ENCODE data around the gene KCNQ1.
A peak's percentile ranks its signal among the peaks of the same experiment; 100 is the strongest.

KCNQ1 gene

DNA sequence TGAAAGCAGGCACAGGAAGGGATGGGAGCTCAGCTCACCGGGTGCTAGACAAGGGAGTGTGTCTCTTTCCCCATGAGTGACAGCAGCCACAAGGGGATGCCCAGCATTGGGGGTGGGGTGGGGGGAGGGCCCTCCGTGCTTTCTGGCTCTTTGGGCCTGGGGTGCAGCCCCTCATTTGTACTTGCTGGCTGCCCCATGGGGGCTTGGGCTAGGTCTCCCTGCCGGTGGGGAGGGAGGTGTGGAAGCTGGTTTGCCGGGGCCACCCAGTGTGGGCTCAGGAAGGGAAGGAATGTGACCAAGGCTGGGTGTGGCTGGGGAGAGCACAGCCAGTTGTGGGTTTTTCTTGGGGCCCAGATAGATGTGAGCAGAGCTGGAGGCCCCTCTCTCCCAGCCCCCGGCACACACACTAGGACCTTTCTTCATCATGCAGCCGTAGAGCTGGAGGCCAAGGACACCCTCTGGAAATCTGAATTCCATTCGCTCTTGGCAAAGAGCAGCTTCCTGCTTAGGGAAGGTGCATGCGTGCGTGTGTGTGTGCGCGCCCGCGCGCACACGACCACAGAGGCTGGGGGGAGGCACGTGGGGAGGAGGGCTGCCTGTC is 229.2 kb downstream of the KCNQ1 start:
- no peak for FAIRE-seq
- DNase-seq (ENCODE audit: insufficient read length, low spot score) = no peak

DNA sequence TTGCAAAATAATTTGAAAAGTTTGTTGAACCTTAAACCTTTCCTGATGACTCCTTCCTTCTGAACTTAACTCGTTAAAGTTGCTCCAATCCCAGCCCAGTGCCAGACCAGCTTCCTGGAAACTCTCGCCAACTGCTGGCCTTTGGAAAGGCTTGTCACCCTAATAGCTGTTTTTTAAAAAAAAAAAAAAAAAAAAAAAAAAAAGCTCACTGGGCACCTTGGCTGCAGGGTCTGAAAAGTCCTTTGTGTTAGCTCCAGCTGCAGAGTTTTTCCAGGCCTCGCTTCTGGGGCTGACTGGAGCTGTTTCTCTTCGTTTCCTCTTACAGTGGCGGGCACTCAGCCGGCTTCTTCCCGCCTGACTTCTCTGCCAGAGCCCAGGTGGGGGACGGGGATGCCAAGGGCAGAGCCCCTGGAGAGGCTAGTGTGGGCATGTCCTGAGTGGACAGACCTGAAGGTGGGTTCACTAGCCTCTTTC is 229.9 kb downstream of the KCNQ1 start:
- no peak for DNase-seq (ENCODE audit: insufficient read length, low spot score)
- no peak for FAIRE-seq

DNA sequence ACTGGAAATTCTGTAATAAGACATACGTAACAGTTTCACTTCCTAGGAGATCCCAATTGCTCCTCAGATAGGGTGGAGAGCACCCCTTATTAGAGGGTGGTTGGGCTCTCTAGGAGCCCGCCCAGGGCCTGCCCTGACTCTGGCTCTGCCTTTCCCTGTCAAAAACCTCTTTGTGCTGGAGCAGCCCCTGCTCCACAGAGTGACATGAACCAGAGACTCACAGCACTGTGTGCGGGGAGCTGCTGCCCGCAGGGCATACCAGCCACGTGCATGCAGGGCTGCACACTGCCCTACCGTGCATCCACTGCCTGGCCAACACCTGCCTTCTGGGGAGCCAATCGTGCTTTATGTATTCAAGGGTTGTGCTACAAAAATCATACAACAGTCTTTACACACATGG is 230.7 kb downstream of the KCNQ1 start:
- FAIRE-seq = no peak

DNA sequence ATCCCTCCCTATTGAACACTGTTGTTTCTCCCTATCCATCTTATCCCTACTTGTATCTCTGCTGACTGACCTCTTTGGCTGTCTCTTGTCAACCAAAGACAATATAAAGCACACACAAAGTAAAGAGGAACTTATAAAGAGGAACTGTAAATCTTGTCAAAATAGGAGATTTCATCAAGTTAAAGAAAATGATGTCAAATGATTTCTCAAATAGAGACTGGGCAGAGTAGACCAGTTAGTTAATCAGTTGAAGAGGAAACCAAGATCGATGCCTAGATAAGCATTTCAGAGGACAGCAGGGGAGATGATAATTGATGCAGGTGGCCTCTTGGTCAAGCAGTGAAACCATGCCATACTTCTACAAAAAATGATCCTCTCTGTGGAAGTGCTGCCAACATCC is 232.3 kb downstream of the KCNQ1 start:
- DNase-seq (ENCODE audit: insufficient read length, low spot score) (no peak), FAIRE-seq (no peak)

More for the DNA sequence above, 230.7 kb downstream of the KCNQ1 start:
- no peak for DNase-seq (ENCODE audit: insufficient read length, low spot score)

DNA sequence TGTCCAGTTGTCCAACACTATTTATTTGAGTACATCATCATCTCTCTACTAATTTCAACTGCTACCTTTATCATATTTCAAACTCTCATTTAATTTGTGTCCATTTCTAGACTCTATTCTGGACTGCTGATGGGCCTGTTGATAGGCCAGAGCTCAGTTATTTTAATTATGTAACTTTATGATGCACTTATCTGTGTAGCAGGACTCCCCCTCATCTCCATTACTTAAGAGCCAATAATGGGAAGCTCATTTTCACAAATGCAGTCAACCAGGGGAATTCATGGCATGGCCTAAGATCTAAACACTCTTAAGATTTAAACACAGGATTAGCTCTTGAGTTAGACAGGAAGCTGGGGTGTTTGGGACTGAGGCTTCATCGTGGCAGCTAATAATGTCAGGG is 233.6 kb downstream of the KCNQ1 start:
- DNase-seq (ENCODE audit: insufficient read length, low spot score) (no peak), FAIRE-seq (no peak)

DNA sequence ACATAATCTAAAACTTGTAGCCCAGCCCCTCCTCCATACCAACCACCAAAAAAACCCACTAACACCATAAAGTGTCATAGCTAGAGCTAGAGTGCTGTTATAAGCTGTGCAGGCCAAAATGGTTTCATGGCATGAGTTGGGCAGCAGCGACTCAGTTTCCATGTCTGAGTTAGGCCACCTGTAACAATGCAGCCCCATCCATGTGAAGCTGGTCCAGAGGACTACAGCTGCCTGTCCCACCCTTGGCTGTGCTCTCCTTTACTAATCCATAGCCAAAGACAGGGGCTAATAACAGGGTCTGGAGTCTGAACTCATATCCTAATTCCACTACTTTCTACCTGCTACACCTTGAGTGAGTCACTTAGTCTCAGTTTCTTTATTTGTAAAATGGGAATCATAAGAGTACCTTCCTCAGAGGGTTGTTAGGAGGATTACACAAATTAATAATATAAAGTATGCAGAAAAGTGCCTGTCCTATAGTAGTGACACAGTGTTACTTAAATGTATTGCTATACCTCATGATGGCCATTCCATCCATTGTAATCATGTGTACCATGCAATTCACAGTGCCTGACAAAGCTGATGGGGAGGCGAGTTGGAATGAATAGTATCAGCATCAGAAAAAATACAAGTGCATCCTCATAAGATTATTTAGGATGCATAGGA is 234.3 kb downstream of the KCNQ1 start:
- no peak for FAIRE-seq
- no peak for DNase-seq (ENCODE audit: insufficient read length, low spot score)

DNA sequence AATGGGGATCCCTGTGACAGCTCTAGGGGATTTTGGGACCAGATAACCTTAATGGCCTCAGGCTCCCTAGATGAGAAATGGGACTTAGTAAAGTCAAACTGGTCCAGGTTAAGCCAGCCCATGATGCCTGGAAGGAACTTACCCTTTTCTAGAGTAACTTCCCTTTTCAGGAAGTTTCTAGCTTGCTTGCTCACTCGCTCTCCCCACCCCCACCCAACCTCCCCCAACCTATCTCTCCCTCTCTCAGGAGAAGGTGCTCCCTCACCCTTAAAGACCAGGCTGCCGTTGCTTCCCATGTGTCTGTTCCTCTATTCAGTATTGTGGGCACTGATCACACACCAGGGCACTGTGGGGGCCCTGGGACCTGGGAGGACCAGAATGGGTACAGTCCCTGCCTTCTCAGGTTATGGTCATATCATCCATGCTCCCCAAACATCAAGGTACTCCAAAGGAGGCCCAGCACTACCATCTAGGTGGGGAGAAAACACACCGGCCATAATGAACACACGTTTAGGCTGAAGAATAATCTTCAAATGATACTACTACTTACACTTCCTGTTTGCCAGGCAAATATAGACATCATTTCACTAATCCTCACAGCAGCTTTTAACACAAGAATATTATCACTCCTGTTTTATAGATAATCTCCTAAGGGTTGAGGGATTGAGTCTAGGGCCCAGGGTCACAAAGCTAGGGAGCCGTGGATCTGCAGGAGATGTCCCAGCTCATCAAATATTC is 236.8 kb downstream of the KCNQ1 start:
- FAIRE-seq (no peak), DNase-seq (ENCODE audit: insufficient read length, low spot score) (no peak)

DNA sequence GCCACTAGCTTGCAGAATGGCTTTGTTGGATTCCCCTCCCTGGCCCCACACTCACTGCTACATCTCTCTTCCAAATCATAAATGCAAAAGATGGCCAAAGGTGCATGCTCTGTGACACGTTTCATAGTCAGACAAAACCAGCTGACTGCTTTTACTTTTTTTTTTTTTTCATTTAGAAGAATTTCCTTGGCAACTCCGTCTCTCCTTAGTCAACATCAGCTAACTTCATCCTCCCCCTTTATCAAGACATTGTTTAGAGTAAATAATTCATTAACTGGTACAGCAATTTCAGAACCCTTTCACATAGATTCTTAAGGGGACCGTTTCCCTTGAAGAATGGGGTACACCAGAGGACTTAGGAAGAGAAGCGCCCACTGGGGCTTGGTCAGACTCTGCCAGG is 239.0 kb downstream of the KCNQ1 start:
- FAIRE-seq (no peak), DNase-seq (ENCODE audit: insufficient read length, low spot score) (no peak)

DNA sequence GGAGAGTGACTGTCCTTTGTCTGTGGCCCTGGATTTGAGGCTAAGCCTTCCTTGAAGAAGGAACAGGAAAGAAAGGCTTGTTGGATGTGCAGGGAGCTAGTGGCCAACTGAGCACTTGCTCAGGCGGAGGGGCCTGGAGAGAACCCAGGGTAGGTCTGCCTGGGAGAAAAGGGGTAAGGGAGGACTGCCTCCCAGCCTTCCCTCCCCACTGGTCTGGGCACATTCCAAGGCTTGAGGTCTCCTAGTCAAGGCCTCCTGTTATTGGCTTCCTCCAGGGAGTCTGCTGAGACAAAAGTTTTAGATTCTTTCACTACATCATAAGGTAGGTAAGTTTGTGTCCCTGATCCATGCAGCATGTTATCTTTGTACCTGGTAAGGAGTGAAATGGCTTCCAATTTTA is 239.8 kb downstream of the KCNQ1 start:
- DNase-seq (ENCODE audit: insufficient read length, low spot score) (no peak), FAIRE-seq (no peak)

DNA sequence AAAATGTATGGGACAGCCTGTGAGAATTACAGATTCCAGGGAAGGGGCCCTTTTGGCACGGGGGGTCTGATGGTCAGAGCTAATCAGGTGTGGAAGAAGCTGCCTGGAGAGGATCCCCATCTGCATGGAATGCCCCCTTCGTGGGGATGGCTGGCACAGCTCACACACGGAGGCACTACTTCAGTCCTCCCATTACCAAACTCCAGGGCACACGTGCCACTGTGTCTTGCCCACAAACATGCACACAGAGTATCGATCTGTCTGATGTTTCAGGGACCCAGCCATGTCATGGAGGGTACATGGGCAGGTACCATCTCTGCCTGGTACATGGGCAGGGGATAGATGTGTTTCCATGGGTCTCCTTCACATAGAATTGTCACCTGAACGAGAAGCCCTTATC is 240.2 kb downstream of the KCNQ1 start:
- peak; percentile 9 for FAIRE-seq
- no peak for DNase-seq (ENCODE audit: insufficient read length, low spot score)

DNA sequence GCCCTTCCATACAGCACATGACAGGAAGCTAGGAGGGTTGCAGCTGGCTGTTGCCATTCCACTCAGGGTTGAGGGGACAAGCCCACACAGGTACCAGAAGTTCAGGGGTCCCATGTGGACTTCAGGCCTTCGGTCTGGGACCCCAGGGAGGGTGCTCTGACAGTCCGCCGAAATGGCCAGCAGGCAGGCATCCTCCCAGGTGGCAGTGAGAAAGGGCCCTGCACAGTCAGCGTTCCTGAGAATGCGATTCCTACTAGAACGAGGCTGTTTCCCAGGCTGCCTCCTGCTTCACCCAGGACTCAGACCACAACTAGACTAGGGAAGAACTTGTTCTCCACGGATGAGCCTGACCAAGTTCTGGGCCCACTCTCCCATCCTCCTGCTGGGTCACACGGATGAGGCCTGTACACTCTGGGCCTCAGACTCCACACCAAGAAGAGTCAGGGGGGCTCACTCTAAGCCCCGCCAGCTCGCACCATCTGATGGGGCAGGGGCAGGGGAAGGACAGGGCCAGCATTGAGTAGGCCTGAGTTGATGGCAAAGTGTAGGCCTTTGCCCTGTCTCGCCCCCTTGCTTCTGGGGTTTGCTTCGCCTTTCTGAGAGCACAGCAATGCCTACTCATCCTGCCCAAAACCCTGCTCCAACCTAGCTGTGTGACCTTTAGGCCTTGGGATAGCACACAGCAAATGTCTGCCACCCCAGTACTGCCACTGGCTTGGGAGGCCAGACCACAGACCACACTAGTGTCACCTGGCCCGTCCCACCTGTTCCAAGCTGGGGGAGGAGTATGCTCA is 241.0 kb downstream of the KCNQ1 start:
- FAIRE-seq (no peak), DNase-seq (ENCODE audit: insufficient read length, low spot score) (no peak)

DNA sequence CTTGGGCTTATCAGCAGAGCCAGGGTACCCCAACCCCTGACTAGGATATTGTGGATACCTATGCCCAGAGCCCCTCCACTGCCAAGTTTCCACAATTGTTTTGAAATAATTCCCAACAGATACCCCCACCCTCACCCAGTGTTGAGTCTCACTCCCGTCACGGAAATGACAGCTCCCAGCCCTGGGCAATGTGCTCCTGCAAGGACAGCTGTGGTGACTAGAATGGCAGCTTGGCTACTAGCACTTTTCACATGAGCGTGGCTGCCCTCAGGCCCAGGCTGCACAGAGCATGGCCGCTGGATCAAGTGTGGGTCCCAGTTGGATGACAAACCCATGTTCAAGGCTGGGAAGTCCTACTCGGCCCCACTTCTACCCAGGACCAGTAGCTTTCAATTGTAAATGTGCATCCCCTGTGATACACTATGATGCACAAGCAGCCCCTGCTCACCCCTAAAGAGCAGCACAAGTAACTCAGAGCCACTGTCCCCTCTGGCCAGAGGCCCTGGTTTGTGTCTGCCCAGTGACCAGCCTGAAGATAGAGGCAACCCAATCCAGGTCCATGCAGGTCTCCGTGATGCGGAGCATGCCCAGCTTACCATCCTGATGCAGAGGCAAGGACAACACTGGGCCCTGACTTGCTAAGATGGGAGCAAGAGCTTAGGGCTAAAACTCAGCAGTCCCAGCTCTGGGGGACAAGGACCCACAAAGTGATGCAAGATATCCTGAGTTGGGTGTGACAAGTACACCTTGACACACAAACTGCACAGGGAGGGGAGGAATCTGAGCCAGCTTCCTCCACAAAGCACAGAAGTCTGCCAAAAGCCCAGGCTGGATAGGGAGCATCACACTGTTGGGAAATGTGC is 241.8 kb downstream of the KCNQ1 start:
- no peak for FAIRE-seq
- DNase-seq (ENCODE audit: insufficient read length, low spot score) = no peak

DNA sequence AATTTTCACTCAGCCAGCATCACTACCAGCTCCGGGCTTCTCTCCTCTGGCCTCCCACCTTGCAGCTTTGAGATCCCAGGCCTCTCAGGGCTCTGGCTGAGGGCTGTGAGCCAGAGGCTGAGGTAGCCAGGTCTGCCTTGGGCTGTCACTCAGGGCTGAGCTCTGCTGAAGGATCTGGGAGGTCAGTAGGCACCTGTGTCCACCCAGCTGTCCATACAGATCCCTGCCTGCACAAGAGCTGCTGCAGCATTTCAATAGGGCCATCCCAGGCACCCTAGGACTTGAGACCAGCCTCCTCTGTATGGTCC is 242.4 kb downstream of the KCNQ1 start:
- FAIRE-seq = no peak
- no peak for DNase-seq (ENCODE audit: insufficient read length, low spot score)

DNA sequence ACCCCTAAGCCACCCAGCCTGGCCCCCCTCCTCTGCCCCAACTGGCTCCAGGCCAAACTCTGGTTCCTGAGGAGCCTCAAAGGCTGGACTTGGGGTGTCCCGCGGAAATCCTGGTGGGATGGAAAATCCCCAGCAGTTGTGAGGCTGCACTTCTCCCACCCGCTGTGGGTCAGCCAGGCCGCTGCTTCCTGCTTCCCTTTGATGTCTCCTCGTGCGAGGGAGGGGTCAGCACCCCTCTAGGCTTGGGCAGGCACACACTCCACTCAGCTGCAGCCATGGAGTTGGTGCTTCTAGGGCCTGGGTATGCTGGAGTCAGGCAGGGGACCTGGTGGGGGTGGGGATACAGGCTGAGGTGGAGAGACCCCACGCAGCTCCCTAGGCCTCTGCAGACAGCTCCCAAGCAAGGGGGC is 243.0 kb downstream of the KCNQ1 start:
- FAIRE-seq (no peak), DNase-seq (ENCODE audit: insufficient read length, low spot score) (no peak)

DNA sequence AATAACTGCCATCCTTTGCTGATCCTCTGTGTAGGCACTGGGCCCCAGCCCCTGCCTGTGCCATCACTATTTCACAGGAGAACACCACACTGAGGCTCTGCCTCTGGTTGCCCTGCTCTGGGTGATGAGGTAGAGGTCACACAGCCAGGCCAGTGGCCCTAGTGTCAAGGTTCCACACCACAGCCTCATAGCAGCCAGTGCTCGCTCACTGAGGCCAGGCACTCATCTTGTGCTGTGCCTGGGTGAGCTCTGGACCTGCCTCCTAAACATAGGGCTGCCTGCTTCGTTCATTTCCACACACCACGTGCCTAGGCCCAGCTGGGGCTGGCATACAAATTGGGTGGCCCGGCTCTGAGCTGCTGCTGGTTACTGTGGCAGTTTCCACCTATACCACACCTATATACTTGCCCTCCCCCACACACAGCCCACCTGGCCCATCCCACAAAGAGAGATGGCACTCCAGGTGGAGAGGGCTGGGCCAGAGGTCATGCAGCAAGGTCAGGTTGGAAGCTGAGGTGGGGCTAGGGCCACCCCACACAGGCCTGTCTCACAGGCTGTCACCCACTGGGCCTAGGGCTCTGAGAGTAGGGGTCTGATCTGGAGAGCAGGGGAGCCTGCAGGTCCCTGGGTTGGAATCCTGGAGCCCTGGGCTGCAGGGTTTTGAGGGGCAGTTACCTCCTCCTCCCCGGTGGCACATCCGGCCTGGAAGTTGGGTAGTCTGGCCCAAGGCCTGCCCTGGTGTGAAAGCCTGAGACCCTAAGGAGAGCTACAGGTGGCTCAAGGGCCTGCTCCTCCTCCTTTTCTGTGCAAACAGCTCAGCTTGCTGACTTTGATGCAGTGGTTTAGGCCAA is 243.8 kb downstream of the KCNQ1 start:
- FAIRE-seq = no peak
- no peak for DNase-seq (ENCODE audit: insufficient read length, low spot score)

DNA sequence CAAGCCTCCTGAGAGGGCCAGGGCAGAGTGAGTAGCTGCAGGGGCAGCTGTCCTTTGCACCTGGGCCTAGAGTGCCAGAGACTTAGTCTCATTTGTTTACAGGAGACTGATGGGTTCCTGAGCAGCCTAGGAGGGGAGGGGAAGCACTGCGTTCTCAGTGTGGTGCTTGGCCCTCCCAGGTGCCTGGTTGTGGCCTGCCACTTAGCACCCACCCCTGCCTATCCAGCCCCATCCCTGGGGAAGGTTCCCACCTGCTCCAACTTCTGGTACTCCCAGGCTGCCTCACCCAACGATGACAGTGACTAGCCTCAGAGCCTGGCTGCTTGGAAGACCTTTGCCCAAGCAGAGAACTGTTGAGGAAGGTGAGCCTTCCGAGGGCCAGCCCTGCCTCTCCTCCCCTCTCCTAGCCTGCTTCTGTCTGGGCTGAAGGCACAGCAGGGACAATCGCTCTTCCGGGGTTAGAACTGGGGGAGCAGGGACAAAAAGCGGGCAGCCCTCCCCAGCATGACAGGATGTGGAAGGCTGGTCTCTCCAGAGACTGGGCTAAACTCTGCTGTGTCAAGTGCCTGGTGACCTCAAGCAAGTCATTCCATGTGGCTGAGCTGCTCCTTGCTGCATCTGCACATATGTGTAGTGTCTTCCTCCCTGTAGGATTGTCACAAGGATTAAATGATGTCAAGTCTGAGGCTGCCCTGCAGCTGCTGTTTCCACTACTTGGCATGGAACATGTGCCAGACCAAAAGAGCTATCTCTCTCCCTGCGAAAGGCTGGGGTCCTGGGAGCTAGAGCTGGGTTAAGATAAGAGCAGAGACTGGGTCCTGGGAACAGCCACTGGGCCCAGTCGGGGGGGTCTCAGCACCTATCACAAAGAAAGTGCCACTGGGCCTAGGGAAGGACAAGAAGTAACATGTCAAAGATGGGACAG is 245.1 kb downstream of the KCNQ1 start:
- DNase-seq (ENCODE audit: insufficient read length, low spot score) = no peak
- no peak for FAIRE-seq

DNA sequence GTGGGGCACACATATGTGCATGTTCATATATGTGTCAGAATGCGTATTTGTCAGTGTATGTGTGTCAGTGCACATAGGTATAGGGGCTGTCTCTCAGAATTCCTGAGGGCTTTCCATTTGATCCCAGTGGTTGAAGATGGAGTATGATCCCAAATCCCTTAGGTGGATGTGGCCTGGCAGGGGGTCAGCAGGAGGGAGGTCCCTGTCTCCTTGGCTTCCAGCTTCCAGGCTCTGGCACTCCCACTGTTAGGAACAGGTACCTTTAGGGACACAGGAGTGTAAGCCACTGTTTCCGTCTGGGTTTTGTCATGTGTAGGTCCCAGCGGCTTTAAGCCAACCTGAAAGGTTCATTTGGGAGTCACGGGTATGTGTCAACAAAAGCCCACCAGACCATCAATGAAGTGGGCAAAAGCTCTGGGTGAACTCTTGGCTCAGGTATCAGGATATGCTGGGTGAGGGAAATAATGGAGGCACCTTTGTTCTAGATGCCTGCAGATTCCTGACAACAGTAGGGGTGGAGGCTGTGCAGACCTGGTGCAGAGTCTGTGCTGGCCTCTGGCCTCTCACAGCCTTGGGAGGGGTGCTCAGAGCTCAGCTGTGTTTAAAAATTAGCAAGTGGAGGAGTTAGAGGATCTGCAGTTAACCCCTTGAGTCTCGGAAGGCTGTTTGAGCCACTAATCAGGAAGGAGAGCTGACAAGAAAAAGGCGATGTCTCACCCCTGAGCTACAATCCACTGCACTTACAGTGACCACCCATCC is 246.0 kb downstream of the KCNQ1 start:
- DNase-seq (ENCODE audit: insufficient read length, low spot score) = no peak
- no peak for FAIRE-seq

DNA sequence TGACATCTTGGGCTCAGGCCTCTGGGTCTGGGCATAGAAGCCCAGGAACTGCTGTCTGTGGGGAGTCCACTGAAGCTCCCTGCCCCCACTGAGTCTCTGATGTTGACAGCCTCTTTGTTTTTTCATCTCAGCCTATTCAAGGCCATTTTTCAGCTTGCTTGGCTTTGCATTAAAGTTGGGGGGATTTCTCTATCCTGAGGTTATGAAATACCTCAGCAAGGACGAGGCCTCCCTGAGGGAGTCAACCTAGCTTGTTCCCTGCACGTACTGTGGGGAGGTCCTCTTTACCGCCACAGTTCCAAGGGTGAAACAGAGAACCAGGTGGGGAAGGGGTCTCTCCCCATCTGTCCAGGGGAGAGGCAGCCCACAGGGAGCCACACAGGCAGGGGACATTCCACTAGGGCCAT is 246.6 kb downstream of the KCNQ1 start:
- FAIRE-seq (no peak), DNase-seq (ENCODE audit: insufficient read length, low spot score) (no peak)

All from HTR-8/SVneo (cell line).